Activated naive CD4-positive, alpha-beta T cell (primary cell): ENCODE measurements around the gene IMMT.

ENCODE experiments used
- DNase-seq, 4 experiments: peaks; one replicate each; lab custom pipeline; 2025; lab: John Stamatoyannopoulos, UW

The IMMT gene

GRCh38 chr2:86142436-86143257, 52.6 kb downstream of the IMMT start:
- no peak for DNase-seq

GRCh38 chr2:86140969-86141392, 54.3 kb downstream of the IMMT start:
- no peak for DNase-seq

- no peak for DNase-seq
These were observed 55.3 kb downstream of the IMMT start for GRCh38 chr2:86139981-86140380.

GRCh38 chr2:86138736-86139625, 56.3 kb downstream of the IMMT start:
- no peak for DNase-seq

GRCh38 chr2:86136141-86136540, 59.1 kb downstream of the IMMT start:
- DNase-seq, result no peak

GRCh38 chr2:86135653-86136052, 59.6 kb downstream of the IMMT start:
- DNase-seq, result no peak

- DNase-seq, result no peak
These were observed 60.6 kb downstream of the IMMT start for GRCh38 chr2:86134709-86135108.

- no peak for DNase-seq
These were observed 70.6 kb downstream of the IMMT start for GRCh38 chr2:86124683-86125082.

- DNase-seq, result no peak
These were observed 71.8 kb downstream of the IMMT start for GRCh38 chr2:86123328-86123925.

GRCh38 chr2:86118130-86118529, 77.1 kb downstream of the IMMT start:
- DNase-seq, result no peak

GRCh38 chr2:86107031-86107430, 88.2 kb downstream of the IMMT start:
- no peak for DNase-seq

- peak; percentile 66 to 90 (median 82) for DNase-seq
These were observed 89.0 kb downstream of the IMMT start, which contains the start of gene PTCD3 for GRCh38 chr2:86105969-86106945. Gene PTCD3, plus strand, starts transcription at chr2:86106235. Its CDS starts 13 bp downstream, at chr2:86106248.

- DNase-seq, result peak; percentile 51 to 69 (median 63)
These were observed 89.9 kb downstream of the IMMT start, which contains the start of gene POLR1A for GRCh38 chr2:86105252-86105968. Gene POLR1A, minus strand, starts transcription at chr2:86105886. Its CDS starts 110 bp downstream, at chr2:86105776.

GRCh38 chr2:86102157-86102556, 93.1 kb downstream of the IMMT start:
- DNase-seq, result no peak

GRCh38 chr2:86097913-86098312, 97.3 kb downstream of the IMMT start:
- no peak for DNase-seq

- DNase-seq, result no peak
These were observed 98.0 kb downstream of the IMMT start for GRCh38 chr2:86097114-86097896.

- no peak for DNase-seq
These were observed 101.0 kb downstream of the IMMT start for GRCh38 chr2:86094229-86094628.
